GM18499 (cell line): ENCODE results near the gene CPED1.

ENCODE experiments used
- ATAC-seq: cut with Tn5 transposase; IDR thresholded peaks from one replicate; pipeline ENCODE4 v1.9.1; 2021; ENCODE audit warnings: moderate number of reproducible peaks; ENCODE audit not compliant: insufficient read depth, unreplicated experiment

The CPED1 gene

GRCh38 chr7:121081327-121081936 is 92.9 kb downstream of the CPED1 start:
- ATAC-seq: peak; percentile 78

GRCh38 chr7:121082400-121083101 is 94.0 kb downstream of the CPED1 start:
- no peak for ATAC-seq

- ATAC-seq: no peak
Observed at GRCh38 chr7:121083138-121083789, 94.8 kb downstream of the CPED1 start.

- no peak for ATAC-seq
Observed at GRCh38 chr7:121083790-121084251, 95.3 kb downstream of the CPED1 start.

- no peak for ATAC-seq
Observed at GRCh38 chr7:121084256-121084655, 95.7 kb downstream of the CPED1 start.

GRCh38 chr7:121084748-121085336 is 96.3 kb downstream of the CPED1 start:
- ATAC-seq: no peak

GRCh38 chr7:121085922-121086321 is 97.4 kb downstream of the CPED1 start:
- ATAC-seq: no peak

GRCh38 chr7:121088870-121089269 is 100.4 kb downstream of the CPED1 start:
- ATAC-seq: no peak

GRCh38 chr7:121094829-121095228 is 106.3 kb downstream of the CPED1 start:
- no peak for ATAC-seq

- no peak for ATAC-seq
Observed at GRCh38 chr7:121097577-121097976, 109.1 kb downstream of the CPED1 start.

GRCh38 chr7:121099572-121099971 is 111.1 kb downstream of the CPED1 start:
- no peak for ATAC-seq

GRCh38 chr7:121101083-121101482 is 112.6 kb downstream of the CPED1 start:
- no peak for ATAC-seq

GRCh38 chr7:121101621-121102020 is 113.1 kb downstream of the CPED1 start:
- ATAC-seq: no peak

- ATAC-seq: no peak
Observed at GRCh38 chr7:121102619-121103018, 114.1 kb downstream of the CPED1 start.

GRCh38 chr7:121103086-121103485 is 114.6 kb downstream of the CPED1 start:
- ATAC-seq: no peak

- no peak for ATAC-seq
Observed at GRCh38 chr7:121103579-121103978, 115.1 kb downstream of the CPED1 start.

- ATAC-seq: no peak
Observed at GRCh38 chr7:121105262-121105661, 116.8 kb downstream of the CPED1 start.

GRCh38 chr7:121107923-121108498 is 119.5 kb downstream of the CPED1 start:
- peak; percentile 73 for ATAC-seq

GRCh38 chr7:121109145-121109544 is 120.6 kb downstream of the CPED1 start:
- no peak for ATAC-seq

- no peak for ATAC-seq
Observed at GRCh38 chr7:121113288-121113687, 124.8 kb downstream of the CPED1 start.

GRCh38 chr7:121116396-121116795 is 127.9 kb downstream of the CPED1 start:
- no peak for ATAC-seq
